ENCODE results near the gene ACSBG1.
"Not testable (repeated sequence)": the region's sequence is repeated elsewhere in the genome, so short reads cannot be mapped to it uniquely, and the experiment has no call there.

The ACSBG1 gene

GRCh38 chr15:78167227-78167888, 67.0 kb downstream of the ACSBG1 start:
- no peak for DNase-seq (ENCODE audit: low read depth)

GRCh38 chr15:78164010-78164409, 70.4 kb downstream of the ACSBG1 start:
- DNase-seq (ENCODE audit: low read depth): no peak

GRCh38 chr15:78162038-78162437, 72.3 kb downstream of the ACSBG1 start:
- DNase-seq (ENCODE audit: low read depth): no peak

- DNase-seq (ENCODE audit: low read depth): no peak
Measured at GRCh38 chr15:78159395-78159794, 75.0 kb downstream of the ACSBG1 start.

GRCh38 chr15:78157203-78157602, 77.2 kb downstream of the ACSBG1 start:
- DNase-seq (ENCODE audit: low read depth): no peak

GRCh38 chr15:78156653-78157052, 77.7 kb downstream of the ACSBG1 start:
- DNase-seq (ENCODE audit: low read depth): no peak

- no peak for DNase-seq (ENCODE audit: low read depth)
Measured at GRCh38 chr15:78155355-78155939, 78.9 kb downstream of the ACSBG1 start.

- DNase-seq (ENCODE audit: low read depth): no peak
Measured at GRCh38 chr15:78154955-78155354, 79.4 kb downstream of the ACSBG1 start.

- not testable (repeated sequence) for DNase-seq (ENCODE audit: low read depth)
Measured at GRCh38 chr15:78151075-78151474, 83.3 kb downstream of the ACSBG1 start.

GRCh38 chr15:78149805-78150751, 84.3 kb downstream of the ACSBG1 start:
- DNase-seq (ENCODE audit: low read depth): no peak

- DNase-seq (ENCODE audit: low read depth): peak; percentile 100
Measured at GRCh38 chr15:78149068-78149804, 85.1 kb downstream of the ACSBG1 start, which contains the start of gene IDH3A. Gene IDH3A, plus strand, starts transcription at chr15:78149362. Its CDS starts 42 bp downstream, at chr15:78149404.

GRCh38 chr15:78148392-78149067, 85.8 kb downstream of the ACSBG1 start:
- DNase-seq (ENCODE audit: low read depth): no peak

GRCh38 chr15:78147566-78147965, 86.8 kb downstream of the ACSBG1 start:
- no peak for DNase-seq (ENCODE audit: low read depth)

GRCh38 chr15:78146425-78147154, 87.8 kb downstream of the ACSBG1 start:
- no peak for DNase-seq (ENCODE audit: low read depth)

- DNase-seq (ENCODE audit: low read depth): no peak
Measured at GRCh38 chr15:78142332-78142731, 92.0 kb downstream of the ACSBG1 start.

GRCh38 chr15:78140292-78140691, 94.1 kb downstream of the ACSBG1 start:
- no peak for DNase-seq (ENCODE audit: low read depth)

GRCh38 chr15:78139578-78139977, 94.8 kb downstream of the ACSBG1 start:
- no peak for DNase-seq (ENCODE audit: low read depth)

- no peak for DNase-seq (ENCODE audit: low read depth)
Measured at GRCh38 chr15:78133801-78134200, 100.6 kb downstream of the ACSBG1 start.

GRCh38 chr15:78131295-78132061, 102.9 kb downstream of the ACSBG1 start, which contains the start of gene CIB2:
Gene CIB2, minus strand, starts transcription at chr15:78131445. Its CDS starts 230 bp downstream, at chr15:78131215.
- DNase-seq (ENCODE audit: low read depth): peak; percentile 82

Data from activated T-cell treated with anti-CD3 and anti-CD28 coated beads for 48 hours (primary cell).